Glutamatergic neuron (in vitro differentiated cells): ENCODE results near the gene RCSD1. TPM values are rescaled to one million over a fixed set of nuclear protein-coding genes. Genes with fewer than 3 reads are reported as not detected.

Source experiments
- DNase-seq: peaks from one replicate; pipeline ENCODE4 v3.0.0; 2022
- H3K27ac Mint-ChIP-seq: one replicate; pipeline ENCODE4 v1.8.0; 2020; ENCODE audit warnings: mild to moderate bottlenecking, mixed read lengths, inconsistent platforms; ENCODE audit not compliant: unreplicated experiment
- H3K27me3 Mint-ChIP-seq: one replicate; pipeline ENCODE4 v1.8.0; 2020; ENCODE audit warnings: mild to moderate bottlenecking, moderate library complexity, mixed read lengths, inconsistent platforms; ENCODE audit not compliant: unreplicated experiment
- H3K36me3 Mint-ChIP-seq: one replicate; pipeline ENCODE4 v1.8.0; 2020; ENCODE audit warnings: mild to moderate bottlenecking, mixed read lengths, inconsistent platforms; ENCODE audit not compliant: unreplicated experiment
- H3K4me1 Mint-ChIP-seq: one replicate; pipeline ENCODE4 v1.8.0; 2020; ENCODE audit warnings: mild to moderate bottlenecking, low read depth, mixed read lengths, inconsistent platforms; ENCODE audit not compliant: unreplicated experiment
- H3K4me3 Mint-ChIP-seq: one replicate; pipeline ENCODE4 v1.8.0; 2020; ENCODE audit warnings: mild to moderate bottlenecking, mixed read lengths, inconsistent platforms; ENCODE audit not compliant: unreplicated experiment
- H3K9me3 Mint-ChIP-seq: one replicate; pipeline ENCODE4 v1.8.0; 2020; ENCODE audit warnings: mild to moderate bottlenecking, moderate library complexity, mixed read lengths, inconsistent platforms; ENCODE audit not compliant: unreplicated experiment
- CTCF ChIP-seq: fragments of 200-600 bp; sonication (generic); IDR thresholded peaks from one replicate; pipeline ENCODE4 v1.5.0; 2021; ENCODE audit not compliant: partially characterized antibody, unreplicated experiment
- total RNA-seq: library from RNA; stranded (reverse); fragmentation: NEBNext Ultra II Directional; extraction: Animal tissue kit (Norgen Biotek cat#: 25700); gene quantifications from one replicate; pipeline ENCODE4 v1.2.1, GENCODE V29; 2021; ENCODE audit not compliant: unreplicated experiment

The RCSD1 gene
- total RNA-seq, 1 donor from 2014 or later: not detected

- Mint-ChIP-seq H3K27ac (no peak overlapping the region), H3K27me3 (peaks cover 11% of the 10 kb centered on the region), H3K4me1 (peaks cover 4% of the 10 kb centered on the region), H3K36me3 (peaks cover 6% of the 10 kb centered on the region), H3K9me3 (peaks cover 3% of the 10 kb centered on the region), H3K4me3 (no peak overlapping the region)
- no peak for DNase-seq
- TF ChIP-seq CTCF: no peak
Measured at GRCh38 chr1:167673265-167673664, 43.2 kb downstream of the RCSD1 start.

- TF ChIP-seq CTCF: no peak
- no peak overlapping the region for H3K4me3 Mint-ChIP-seq
- H3K27ac Mint-ChIP-seq: no peak overlapping the region
- peaks cover 3% of the 10 kb centered on the region for H3K9me3 Mint-ChIP-seq
- H3K4me1 Mint-ChIP-seq: peaks cover 4% of the 10 kb centered on the region
- peaks cover 11% of the 10 kb centered on the region for H3K27me3 Mint-ChIP-seq
- no peak for DNase-seq
- H3K36me3 Mint-ChIP-seq: peaks cover 6% of the 10 kb centered on the region
Measured at GRCh38 chr1:167674156-167674555, 44.1 kb downstream of the RCSD1 start.

DNA sequence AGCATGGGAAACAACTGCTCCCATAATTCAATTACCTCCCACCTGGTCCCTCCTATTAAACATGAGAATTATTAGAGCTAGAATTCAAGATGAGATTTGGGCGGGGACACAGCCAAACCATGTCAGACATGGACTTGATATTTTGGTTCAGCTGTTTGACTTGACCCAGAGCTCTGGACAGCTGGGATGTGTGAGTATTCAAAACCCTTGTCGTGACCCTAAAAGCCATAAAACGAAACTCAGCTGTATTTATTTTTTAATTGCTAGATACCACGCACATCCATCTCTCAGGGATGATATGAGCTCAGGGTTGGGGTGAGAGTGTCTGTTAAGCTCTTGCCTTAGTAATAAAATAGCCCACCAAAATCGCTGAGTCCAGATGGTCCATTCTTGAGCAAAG lies 45.4 kb downstream of the RCSD1 start:
- Mint-ChIP-seq H3K4me1 (no peaks in the 10 kb centered on the region), H3K27ac (no peak overlapping the region), H3K27me3 (peaks cover 11% of the 10 kb centered on the region), H3K9me3 (peaks cover 3% of the 10 kb centered on the region), H3K36me3 (peaks cover 6% of the 10 kb centered on the region), H3K4me3 (no peak overlapping the region)
- TF ChIP-seq CTCF: no peak
- DNase-seq: no peak

DNA sequence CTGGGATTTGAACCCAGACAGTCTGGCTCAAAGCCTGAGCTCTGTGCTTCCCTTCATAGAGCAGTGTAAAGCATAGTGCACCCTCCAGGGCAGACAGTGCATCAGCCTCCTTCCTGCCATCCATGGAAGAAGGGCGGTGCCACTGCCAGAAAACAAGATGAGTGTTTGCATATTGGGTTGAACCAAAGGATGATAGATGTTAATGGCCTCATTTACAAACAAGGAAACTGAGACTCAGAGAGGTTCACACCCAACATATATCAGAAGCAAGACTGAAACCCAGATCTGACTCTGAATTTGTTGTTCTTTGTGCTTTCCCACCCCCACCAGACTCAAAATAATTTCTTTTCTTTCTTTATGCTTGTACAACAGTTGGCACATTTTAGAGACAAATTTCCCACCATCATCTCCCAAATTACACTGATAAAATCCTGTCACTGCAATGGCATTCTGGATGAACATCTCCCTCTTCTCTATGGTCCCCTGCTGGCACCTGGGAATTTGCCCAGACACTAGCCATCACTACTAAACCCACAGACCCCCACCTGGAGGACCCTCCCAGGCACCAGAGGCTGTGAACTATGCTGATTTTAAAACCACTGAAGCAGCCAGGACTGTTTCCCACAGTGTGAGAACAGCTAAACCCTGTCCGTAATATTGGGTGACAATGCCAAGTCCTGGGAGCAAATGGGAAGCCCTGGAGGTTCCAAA lies 46.3 kb downstream of the RCSD1 start:
- no peak overlapping the region for H3K27ac Mint-ChIP-seq
- peaks cover 3% of the 10 kb centered on the region for H3K4me1 Mint-ChIP-seq
- no peak overlapping the region for H3K4me3 Mint-ChIP-seq
- no peak for TF ChIP-seq CTCF
- H3K27me3 Mint-ChIP-seq: peaks cover 8% of the 10 kb centered on the region
- H3K36me3 Mint-ChIP-seq: peaks cover 6% of the 10 kb centered on the region
- DNase-seq: no peak
- H3K9me3 Mint-ChIP-seq: peaks cover 3% of the 10 kb centered on the region
